ENCODE results near the gene IER2. TPM values are rescaled to one million over a fixed set of nuclear protein-coding genes. Genes with fewer than 3 reads are reported as not detected.

The IER2 gene
- total RNA-seq, 1 donor from 2014 or later, result 93.4 TPM

DNA sequence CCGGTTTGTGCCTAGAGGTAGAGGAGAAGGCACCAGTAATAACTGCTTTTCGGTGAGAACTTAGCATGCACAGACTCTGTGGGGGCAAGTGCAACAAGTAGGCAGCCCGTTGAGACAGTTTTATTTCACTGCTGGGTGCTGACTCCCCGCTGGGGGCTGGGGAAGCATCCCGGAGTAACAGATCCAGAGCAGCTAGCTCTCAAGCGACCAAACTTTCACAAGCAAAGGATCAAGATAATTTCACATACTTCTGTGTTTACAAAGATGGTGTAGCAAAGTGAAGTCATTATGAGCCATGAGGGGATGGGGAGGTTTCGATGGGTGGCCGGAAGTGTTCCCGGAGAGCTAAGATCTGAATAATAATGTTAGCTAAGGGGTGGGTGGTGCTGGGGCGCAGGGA lies 29.4 kb upstream of the IER2 start:
- Mint-ChIP-seq H3K36me3 (ENCODE audit: insufficient read depth) (peaks cover 2% of the 10 kb centered on the region), H3K4me3 (ENCODE audit: low read depth) (peak overlapping the region; percentile 37), H3K27ac (peak overlapping the region; percentile 45), H3K27me3 (no peaks in the 10 kb centered on the region), H3K4me1 (ENCODE audit: low read depth) (peaks cover 18% of the 10 kb centered on the region), H3K9me3 (ENCODE audit: low read depth) (no peaks in the 10 kb centered on the region)
- TF ChIP-seq, protein P1, sequence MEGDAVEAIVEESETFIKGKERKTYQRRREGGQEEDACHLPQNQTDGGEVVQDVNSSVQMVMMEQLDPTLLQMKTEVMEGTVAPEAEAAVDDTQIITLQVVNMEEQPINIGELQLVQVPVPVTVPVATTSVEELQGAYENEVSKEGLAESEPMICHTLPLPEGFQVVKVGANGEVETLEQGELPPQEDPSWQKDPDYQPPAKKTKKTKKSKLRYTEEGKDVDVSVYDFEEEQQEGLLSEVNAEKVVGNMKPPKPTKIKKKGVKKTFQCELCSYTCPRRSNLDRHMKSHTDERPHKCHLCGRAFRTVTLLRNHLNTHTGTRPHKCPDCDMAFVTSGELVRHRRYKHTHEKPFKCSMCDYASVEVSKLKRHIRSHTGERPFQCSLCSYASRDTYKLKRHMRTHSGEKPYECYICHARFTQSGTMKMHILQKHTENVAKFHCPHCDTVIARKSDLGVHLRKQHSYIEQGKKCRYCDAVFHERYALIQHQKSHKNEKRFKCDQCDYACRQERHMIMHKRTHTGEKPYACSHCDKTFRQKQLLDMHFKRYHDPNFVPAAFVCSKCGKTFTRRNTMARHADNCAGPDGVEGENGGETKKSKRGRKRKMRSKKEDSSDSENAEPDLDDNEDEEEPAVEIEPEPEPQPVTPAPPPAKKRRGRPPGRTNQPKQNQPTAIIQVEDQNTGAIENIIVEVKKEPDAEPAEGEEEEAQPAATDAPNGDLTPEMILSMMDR (IDR thresholded peaks at IDR 0.05; ENCODE audit: unreplicated experiment), result no peak
- no peak for DNase-seq (ENCODE audit: low spot score, unreplicated experiment)

DNA sequence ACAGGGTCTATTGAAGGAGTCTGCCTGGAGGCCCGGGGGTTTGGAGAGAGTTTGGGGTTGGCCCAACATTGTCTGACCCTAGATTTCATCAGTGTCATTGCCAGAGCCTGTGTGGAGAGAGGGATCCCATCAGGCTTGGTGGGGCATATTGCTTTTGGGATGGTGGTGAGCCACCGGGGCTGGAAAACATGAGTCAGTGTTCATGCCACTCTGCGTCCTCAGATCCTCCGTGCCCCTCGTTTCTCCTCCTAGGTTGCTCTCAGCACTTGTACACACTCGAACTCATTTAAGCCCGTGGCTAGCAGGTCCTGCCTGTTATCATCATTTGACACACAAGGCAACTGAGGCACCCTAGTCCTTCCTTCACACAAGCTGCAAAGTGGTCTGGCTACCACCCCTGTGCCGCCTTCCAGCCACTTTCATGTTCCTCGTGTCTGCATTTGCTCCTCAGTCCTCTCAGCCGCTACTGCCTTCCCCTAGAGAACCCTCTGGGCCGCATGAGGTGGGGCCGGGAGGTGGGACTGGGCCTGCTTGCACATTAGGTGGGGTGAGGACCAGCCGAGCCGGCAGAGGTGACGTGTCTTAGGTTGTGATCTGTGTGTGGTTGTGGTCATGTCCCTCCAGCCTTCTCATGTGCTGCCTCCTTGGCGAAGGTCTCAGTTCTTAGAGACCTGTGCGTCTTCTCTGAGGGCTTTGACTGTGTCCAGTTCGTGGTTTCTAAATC lies 28.5 kb upstream of the IER2 start:
- Mint-ChIP-seq H3K27me3 (no peaks in the 10 kb centered on the region), H3K4me1 (ENCODE audit: low read depth) (peaks cover 12% of the 10 kb centered on the region), H3K9me3 (ENCODE audit: low read depth) (no peaks in the 10 kb centered on the region), H3K4me3 (ENCODE audit: low read depth) (peak overlapping the region; percentile 37), H3K27ac (peak overlapping the region; percentile 25), H3K36me3 (ENCODE audit: insufficient read depth) (peaks cover 2% of the 10 kb centered on the region)
- DNase-seq (ENCODE audit: low spot score, unreplicated experiment), result no peak
- TF ChIP-seq, protein P1 (IDR thresholded peaks at IDR 0.05; ENCODE audit: unreplicated experiment), result no peak

DNA sequence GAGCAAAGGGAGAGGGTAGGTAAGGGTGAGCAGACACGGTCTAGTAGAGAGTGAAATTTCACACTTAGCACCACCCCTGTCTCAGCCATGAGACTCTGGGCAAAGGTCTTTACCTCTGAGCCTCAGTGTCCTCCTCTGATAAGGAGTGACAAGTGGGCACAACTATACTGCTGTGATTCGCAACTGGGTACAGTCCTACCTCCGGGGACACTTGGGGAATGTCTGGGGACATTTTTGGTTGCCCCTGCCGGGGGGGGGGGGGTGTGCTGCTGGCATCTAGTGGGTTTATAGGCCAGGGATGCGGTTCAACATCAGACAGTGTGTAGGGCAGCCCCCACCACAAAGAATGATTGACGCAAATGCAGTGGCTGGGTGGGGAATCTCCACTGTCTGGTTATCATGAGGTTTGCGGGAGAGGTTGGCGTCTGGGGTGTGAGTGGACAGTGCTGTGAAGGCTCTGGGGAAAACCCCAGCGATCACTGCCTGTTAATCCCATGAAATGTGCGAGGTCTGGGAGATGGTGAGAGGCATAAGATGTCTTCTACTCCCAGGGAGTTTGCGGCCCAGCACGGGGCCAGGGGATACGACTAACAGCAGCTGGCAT lies 27.8 kb upstream of the IER2 start:
- no peaks in the 10 kb centered on the region for H3K27me3 Mint-ChIP-seq
- H3K36me3 Mint-ChIP-seq (ENCODE audit: insufficient read depth), result peaks cover 2% of the 10 kb centered on the region

DNA sequence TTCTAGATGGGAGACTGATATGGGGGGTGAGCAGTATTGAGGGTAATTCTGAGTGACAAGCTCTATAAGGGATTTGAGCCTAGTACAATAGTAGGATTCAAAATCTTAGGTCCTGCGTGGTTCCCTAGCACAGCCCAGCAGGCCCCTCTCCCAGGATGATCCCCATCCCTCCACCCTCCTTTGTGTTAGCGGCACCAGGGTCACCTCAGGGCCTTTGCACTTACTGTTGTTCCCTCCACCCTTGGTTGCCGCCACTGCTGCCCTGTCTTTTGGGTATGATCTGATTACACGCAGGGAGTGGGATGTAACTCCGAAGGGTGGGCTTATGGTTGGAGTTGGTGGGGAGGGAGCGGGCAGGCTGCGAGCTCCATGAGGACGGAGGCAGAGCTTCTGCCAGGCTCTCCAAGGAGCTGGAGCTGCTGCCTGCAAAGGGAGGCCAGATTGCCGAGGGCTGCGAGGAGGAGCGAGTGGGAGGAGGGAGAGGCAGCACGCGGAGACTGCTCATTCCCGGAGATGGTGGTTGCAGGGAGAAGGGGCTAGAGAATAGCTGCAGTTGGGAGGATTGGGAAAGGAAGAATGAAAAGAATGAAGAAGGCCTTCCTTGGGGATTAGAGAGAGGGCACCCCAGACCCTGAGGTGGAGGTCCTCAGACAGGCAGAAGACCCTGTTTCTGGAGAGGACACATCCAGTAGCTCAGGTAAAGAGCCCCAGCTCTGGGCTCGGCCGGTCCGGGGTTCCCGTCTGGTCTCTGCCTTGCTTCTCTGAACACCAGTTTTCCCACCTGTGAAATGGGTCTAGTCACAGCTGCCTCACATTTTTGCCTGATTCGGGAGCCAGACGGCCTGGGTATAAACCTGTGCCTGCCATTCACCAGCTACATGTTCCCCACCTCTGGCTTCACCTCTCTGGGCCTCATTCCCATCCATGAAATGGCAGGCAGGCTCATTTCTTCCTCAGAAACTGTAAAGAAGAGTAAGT lies 26.9 kb upstream of the IER2 start:
- DNase-seq (ENCODE audit: low spot score, unreplicated experiment), result no peak
- TF ChIP-seq, protein P1 (IDR thresholded peaks at IDR 0.05; ENCODE audit: unreplicated experiment), result no peak
- H3K27ac Mint-ChIP-seq, result no peak overlapping the region
- H3K27me3 Mint-ChIP-seq, result no peaks in the 10 kb centered on the region
- H3K4me3 Mint-ChIP-seq (ENCODE audit: low read depth), result no peak overlapping the region
- H3K9me3 Mint-ChIP-seq (ENCODE audit: low read depth), result no peaks in the 10 kb centered on the region
- peaks cover 19% of the 10 kb centered on the region for H3K4me1 Mint-ChIP-seq (ENCODE audit: low read depth)
- H3K36me3 Mint-ChIP-seq (ENCODE audit: insufficient read depth), result peaks cover 2% of the 10 kb centered on the region

More for the DNA sequence above, 27.8 kb upstream of the IER2 start:
- Mint-ChIP-seq H3K9me3 (ENCODE audit: low read depth) (no peaks in the 10 kb centered on the region), H3K4me1 (ENCODE audit: low read depth) (peaks cover 12% of the 10 kb centered on the region), H3K4me3 (ENCODE audit: low read depth) (peak overlapping the region; percentile 16), H3K27ac (peak overlapping the region; percentile 65)
- DNase-seq (ENCODE audit: low spot score, unreplicated experiment), result no peak
- TF ChIP-seq, protein P1 (IDR thresholded peaks at IDR 0.05; ENCODE audit: unreplicated experiment), result no peak

DNA sequence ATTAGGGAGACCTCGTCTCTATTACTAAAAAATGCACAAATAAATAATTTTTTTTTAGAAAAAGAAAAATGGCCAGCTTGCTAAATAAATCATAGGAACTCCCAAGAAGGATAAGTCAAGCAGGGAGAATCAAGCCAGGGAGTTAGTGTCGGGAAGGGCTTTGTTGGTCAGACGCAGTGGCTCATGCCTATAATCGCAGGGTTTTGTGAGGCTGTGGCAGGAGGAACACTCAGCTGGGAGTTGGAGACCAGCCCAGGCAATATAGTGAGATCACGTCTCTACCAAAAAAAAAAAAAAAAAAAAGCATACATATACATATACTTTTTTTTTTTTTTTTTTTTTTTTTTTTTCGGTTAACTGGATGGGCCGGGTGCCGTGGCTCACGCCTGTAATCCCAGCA lies 23.2 kb upstream of the IER2 start:
- Mint-ChIP-seq H3K27ac (peak overlapping the region; percentile 82), H3K9me3 (ENCODE audit: low read depth) (no peaks in the 10 kb centered on the region), H3K36me3 (ENCODE audit: insufficient read depth) (peaks cover under 1% of the 10 kb centered on the region), H3K4me1 (ENCODE audit: low read depth) (peaks cover 16% of the 10 kb centered on the region), H3K27me3 (no peaks in the 10 kb centered on the region), H3K4me3 (ENCODE audit: low read depth) (no peak overlapping the region)
- no peak for DNase-seq (ENCODE audit: low spot score, unreplicated experiment)
- TF ChIP-seq, protein P1 (IDR thresholded peaks at IDR 0.05; ENCODE audit: unreplicated experiment), result no peak

Data from progenitor cell of endocrine pancreas (in vitro differentiated cells).